RKO (cell line): ENCODE results near the gene KMT2A.
A peak's percentile ranks its signal among the peaks of the same experiment; 100 is the strongest.
"Not testable (repeated sequence)": the region's sequence is repeated elsewhere in the genome, so short reads cannot be mapped to it uniquely, and the experiment has no call there.

ENCODE experiments used
- DNase-seq: peaks from one replicate; pipeline ENCODE4 v3.0.0-alpha.2; 2016; ENCODE audit warnings: low spot score

The KMT2A gene

DNA sequence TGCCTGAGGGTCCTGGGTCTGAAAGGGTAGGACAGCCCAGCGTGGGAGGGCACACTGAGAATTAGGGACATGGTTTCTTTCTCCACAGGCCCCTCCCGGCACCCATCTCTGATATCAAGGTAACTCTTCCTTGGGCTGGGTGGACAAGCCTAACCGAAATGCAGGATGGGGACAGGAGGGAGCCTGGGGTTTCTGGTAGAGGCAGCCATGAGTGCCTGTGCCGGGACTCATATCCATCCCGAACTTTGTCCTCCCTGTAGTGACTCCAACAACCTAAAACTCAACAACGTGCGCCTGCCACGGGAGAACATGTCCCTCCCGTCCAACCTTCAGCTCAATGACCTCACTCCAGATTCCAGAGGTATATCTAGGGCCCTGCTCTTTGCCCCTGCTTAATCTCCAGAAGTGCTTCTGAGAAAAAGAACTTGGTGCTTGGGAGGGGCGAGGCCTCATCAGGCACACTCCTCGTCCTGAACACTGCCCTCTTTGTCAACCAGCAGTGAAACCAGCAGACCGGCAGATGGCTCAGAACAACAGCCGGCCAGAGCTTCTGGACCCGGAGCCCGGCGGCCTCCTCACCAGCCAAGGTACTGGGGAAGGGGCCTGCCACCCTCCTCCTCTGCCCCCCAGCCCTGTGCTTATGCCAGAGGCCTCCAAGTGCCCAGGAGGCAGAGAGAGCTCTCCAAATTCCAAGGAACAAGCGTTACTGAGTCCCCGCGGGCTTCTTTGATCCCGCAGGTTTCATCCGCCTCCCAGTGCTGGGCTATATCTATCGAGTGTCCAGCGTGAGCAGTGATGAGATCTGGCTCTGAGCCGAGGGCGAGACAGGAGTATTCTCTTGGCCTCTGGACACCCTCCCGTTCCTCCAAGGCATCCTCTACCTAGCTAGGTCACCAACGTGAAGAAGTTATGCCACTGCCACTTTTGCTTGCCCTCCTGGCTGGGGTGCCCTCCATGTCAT, 97.8 kb downstream of the KMT2A start:
- no peak for DNase-seq

DNA sequence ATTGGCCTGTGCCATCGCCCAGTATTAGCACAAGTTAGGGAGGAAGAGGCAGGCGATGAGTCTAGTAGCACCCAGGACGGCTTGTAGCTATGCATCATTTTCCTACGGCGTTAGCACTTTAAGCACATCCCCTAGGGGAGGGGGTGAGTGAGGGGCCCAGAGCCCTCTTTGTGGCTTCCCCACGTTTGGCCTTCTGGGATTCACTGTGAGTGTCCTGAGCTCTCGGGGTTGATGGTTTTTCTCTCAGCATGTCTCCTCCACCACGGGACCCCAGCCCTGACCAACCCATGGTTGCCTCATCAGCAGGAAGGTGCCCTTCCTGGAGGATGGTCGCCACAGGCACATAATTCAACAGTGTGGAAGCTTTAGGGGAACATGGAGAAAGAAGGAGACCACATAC, 99.0 kb downstream of the KMT2A start:
- no peak for DNase-seq

DNA sequence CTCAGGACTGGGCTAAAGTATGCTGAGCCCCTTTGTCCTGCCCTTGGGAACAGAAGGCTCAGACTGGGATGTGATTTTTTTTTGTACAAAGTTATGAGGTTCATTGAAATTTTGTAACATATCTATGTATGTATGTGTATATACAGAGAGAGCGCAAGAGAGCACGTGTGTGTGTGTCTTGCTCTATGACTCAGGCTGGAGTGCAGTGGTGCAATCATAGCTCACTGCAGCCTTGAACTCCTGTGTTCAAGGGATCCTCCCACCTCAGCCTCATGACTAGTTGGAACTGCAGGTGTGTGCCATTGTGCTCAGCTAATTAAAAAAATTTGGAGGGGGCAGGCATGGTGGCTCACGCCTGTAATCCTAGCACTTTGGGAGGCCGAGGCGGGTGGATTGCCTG, 100.4 kb downstream of the KMT2A start:
- DNase-seq, result no peak

DNA sequence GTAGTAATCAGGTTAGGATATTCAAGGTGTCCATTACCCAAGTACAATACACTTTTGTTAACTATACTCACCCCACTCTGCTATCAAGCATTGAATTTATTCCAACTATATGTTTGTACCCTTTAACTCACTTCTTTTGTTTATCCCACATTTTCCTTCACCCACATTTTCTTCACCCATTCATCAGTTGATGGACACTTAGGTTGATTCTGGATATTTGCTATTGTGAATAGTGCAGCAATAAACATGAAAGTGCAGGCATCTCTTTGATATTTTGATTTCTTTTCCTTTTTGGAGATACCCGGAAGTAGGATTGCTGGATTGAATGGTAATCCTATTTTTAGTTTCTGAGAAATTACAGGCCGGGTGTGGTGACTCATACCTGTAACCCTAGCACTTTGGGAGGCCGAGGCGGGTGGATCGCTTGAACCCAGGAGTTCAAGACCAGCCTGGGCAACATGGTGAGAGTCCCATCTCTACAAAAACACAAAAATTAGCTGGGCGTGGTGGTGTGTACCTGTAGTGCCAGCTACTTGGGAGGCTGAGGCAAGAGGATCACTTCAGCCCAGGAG, 101.2 kb downstream of the KMT2A start:
- DNase-seq, result no peak

DNA sequence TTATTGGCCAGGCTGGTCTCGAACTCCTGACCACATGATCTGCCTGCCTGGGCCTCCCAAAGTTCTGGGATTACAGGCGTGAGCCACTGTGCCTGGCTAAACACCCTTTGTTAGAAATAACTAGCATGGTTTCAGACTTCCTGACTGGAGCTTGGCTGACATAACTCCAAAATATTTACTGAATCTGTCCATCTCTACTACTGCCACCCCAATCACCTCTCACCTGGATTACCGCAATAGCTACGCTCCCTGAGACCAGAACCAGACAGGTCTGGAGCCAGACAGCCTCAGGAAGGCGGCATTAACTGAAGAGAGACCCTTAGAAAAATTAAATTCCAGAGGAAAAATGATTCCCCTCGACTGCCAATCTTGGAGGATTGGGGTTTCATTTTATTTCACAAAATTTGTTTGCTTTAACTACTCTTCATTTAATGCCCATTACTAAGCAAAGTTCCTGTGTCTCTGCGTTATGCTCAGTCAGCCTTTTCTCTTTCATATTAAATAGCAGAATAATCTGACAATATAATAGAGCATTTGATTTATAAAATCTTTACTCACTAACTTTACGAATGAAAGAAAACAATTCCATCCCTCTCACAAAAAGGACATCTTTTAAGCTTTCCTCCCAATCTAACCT, 107.8 kb downstream of the KMT2A start:
- DNase-seq, result no peak

DNA sequence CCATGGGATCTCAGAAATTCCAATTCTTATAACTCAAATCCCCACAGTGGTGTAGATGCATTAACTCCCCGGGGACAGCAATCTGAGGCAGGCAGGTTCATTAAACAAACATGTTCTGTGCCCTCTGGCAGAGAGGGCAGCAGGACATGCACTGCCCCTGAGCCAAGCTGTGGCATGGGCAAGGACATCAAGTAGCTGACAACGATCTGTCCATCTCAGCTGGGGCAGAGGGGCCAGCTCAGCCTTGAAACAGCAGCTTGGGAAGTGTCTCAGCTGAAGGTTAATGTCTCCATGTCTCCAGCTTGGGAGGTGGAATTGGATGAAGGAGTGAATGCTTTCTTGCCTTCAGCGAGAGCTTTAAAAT, 108.3 kb downstream of the KMT2A start:
- no peak for DNase-seq

DNA sequence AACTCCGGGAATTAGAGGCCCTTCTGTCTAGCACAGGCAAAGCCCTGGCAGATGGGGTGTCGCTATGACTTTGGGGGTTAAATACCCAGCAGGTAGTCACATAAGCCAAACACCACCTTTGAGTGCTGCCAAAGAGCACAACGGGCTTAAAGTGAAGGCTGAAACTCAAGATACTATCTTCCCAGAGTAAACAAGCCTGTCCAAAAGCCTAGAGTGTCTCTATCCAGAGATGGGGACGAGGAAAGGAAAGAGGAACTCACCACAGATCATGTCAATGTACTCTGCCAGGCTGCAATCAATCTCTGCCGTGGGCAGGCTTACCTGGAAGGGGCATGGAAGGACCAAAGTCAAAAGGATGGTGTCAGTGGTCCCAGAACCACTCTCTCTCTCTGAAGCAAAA, 109.2 kb downstream of the KMT2A start:
- no peak for DNase-seq

DNA sequence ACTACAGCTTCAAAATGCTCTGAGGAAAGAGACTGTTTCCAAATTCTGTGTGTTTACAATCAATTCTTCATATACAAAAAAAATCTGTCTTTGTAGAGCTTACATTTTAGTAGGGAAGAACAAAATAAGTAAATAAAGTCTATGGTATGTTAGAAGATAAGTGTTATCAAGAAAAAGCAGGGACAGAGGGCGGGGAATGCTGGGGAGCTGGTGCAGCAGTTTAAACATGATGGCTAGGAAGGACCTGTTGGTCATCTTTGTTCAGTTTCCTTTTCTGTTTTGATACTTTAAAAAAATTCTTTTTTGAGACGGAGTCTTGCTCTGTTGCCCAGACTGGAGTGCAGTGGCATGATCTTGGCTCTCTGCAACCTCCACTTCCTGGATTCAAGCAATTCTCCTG, 110.8 kb downstream of the KMT2A start:
- DNase-seq, result no peak

DNA sequence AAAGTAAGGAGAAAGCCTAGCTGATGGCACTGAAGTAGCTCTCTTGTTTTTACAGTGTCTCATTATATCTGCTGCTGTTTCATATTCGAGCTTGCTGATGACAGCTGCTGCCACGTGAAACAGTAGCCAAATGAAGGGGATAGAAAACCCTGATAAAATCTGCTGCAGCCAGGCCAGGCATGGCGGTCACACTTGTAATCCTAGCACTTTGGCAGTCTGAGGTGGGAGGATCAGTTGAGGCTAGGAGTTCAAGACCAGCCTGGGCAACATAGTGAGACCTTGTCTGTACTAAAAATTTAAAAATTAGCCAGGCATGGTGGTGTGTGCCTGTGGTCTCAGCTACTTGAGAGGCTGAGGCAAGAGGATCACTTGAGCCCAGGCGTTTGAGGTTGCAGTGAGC, 116.0 kb downstream of the KMT2A start:
- no peak for DNase-seq

DNA sequence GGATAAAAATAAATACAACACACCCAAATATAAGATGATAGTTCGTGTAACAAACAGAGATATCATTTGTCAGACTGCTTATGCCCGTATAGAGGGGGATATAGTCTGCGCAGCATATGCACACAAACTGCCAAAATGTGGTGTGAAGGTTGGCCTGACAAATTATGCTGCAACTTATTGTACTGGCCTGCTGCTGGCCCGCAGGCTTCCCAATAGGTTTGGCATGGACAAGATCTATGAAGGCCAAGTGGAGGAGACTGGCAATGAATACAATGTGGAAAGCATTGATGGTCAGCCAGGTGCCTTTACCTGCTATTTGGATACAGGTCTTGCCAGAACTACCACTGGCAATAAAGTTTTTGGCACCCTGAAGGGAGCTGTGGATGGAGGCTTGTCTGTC, 124.5 kb downstream of the KMT2A start:
- DNase-seq, result no peak

DNA sequence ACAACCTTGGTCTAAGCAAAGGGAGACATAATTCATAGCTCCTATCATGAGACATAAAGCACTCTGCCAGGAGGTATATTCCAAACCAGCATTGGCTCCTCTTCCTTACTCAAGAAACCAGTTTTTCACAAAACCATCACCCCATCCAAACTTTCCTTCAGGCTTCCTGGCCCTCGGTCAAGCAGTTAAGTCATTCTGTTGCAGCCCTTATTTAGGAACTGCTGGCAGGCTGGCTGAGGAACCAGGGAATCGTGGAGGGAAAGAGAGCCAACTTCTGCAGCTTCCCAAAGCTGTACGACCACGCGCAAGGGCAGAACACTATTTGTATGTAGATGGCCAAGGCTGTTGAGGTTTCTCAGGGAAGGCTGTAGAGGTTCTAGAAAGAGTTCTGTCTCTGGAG, 128.8 kb downstream of the KMT2A start:
- DNase-seq, result no peak

DNA sequence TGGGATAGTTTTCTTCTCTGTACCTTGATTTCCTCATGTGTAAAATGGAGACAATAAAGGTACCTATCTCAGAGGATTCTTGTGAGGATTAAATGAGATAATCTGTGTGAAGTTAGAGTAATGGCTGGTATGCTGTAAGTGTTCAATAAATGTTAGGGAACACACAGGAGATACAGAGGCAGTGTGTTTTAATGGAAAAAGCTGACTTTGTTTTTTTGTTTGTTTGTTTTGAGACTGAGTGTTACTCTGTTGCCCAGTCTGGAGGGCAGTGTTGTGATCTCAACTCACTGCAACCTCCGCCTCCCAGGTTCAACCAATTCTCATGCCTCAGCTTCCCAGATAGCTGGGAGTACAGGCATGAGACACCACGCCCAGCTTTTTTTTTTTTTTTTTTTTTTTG, 133.4 kb downstream of the KMT2A start:
- no peak for DNase-seq

DNA sequence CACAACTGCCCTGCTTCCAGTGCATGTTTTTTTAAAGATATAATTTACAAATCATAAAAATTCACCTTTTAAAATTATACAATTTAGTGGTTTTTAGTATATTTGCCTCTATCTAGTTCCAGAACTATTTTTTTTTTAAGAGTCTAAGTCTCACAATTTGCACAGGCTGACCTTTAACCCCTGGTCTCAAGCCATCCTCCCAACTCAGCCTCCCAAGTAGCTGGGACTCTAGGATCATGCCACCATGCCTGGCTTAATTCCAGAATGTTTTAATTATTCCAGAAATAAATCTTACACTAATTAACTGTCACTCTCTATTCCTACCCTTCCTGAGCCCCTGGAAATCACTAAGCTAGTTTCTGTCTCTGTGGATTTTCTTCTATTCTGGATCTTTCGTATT, 134.5 kb downstream of the KMT2A start:
- no peak for DNase-seq

DNA sequence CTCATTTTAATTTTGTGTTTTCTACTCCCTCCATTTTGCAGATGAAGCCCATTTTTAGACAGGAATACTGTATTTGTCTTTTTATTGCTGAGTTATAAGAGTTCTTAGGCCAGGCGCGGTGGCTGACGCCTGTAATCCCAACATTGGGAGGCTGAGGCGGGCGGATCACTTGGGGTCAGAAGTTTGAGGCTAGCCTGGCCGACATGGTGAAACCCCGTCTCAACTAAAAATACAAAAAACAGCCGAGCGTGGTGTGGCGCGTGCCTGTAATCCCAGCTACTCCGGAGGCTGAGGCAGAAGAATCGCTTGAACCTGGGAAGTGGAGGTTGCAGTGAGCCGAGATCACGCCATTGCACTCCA, 135.4 kb downstream of the KMT2A start:
- not testable (repeated sequence) for DNase-seq

DNA sequence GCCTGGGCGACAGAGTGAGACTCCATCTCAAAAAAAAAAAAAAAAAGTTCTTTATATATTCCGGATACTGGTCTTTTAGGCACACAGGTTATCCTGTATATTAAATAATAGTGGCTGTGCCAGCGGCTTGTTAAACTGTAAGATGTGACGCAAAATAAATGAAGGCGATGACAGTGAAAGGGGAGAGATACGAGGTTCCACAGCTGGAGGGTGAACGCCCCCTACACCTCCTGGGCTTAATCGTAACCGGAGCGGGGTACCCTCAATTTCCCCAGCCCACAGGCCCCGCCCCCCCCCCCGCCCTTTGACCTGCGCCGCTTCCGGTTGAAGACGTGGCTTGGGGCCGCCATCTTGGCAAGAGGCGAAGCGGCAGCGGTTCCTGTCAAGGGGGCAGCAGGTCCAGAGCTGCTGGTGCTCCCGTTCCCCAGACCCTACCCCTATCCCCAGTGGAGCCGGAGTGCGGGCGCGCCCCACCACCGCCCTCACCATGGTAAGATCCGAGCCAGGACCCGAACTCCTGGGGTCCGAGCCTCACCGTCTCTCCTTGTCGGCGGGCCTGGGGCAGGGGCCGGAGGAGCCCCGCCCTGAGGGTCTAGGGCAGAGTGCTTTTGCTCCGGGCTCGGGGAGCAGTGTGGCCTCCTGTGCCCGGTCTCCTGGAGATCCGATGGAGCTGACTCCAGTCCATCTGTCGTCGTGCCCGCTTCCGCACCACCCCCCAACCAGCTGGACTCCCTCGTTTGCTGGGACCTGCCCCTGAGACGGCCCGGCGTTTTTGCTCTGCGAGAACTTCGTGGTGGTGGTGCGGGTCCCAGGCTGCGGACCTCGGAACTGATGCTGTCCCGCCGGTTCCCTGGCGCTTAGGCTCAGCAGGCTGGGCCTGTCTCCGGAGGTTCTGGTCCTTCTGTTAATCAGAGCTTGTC, 136.0 kb downstream of the KMT2A start, which contains the start of gene ARCN1:
Gene ARCN1, plus strand, starts transcription at position 349 of the 920 bp plus-strand sequence. Its CDS starts 139 bp downstream, at position 488.
- DNase-seq, result peak; percentile 76

DNA sequence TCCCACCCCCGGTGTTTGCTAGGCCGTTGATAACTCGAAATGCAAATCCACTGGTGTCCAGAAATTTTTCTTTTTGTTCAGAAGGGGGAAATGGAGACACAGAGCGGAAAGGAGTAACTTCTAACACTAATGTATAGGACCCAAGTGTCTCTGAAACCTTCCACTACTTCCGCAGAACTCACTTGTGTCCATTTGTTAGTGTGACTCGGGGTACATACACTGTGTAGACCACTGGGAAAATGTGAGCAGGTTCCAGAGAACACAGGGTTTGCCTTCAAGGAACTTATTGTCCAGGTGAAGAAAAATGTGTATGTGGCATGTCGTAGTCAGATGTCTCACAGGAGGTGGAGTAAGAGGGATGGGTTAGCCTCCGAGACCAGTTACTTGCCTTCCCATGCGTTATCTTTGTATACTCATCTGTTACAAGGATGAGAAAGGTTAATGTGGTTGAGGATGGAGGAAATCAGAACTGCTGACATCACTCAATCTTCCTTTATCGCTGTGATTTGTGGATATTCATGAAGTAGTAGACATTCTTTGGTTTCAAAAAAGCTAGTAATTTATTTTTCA, 136.8 kb downstream of the KMT2A start:
- peak; percentile 79 for DNase-seq

DNA sequence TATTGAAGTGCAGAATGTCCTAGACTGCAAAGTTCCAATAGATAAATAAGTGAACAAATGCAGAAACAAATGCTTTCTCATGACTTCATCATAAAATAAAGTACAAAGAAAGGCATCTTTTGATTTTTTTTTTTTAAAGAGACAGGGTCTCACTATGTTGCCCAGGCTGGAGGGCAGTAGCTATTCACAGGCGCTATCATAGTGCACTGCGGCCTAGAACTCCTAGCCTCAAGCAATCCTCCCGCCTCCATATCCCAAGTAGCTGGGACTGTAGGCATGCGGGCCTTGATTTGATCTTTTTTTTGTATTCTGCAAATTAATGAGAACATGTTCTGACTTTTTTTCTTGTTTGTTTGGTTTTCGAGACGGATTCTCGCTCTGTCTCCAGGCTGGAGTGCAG, 138.3 kb downstream of the KMT2A start:
- no peak for DNase-seq
